ENCODE data around the gene DIDO1.

DIDO1 gene

GRCh38 chr20:62941792-62942191, 15.5 kb upstream of the DIDO1 start:
- H3K9me3 Mint-ChIP-seq, result no peaks in the 10 kb centered on the region
- peaks cover 57% of the 10 kb centered on the region for H3K36me3 Mint-ChIP-seq (ENCODE audit: low read depth)
- H3K27me3 Mint-ChIP-seq (ENCODE audit: low read depth, poor library complexity), result peaks cover 4% of the 10 kb centered on the region
- H3K4me1 Mint-ChIP-seq, result peaks cover 28% of the 10 kb centered on the region
- H3K27ac Mint-ChIP-seq, result no peak overlapping the region
- DNase-seq, result no peak
- TF ChIP-seq CTCF (IDR thresholded peaks at IDR 0.05), result no peak
- H3K4me3 Mint-ChIP-seq, result no peak overlapping the region

DNA sequence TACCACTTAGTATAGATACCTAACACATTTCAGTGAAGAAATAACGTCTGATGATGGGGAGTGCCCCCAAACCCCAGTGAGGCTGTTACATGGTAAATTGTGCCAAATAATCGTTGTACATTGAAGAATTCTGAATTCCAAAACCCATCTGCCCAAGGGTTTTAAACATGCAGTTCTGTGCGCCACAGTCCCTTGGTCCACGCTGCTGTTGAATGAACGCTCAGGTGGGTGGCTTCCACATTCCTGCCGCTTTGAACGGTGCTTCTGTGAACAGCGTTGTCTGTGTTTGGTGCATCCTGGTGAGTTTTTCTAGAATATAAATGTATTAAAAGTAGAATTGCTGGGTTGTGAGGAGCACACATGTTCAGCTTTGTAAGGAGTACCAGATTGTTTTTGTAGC, 14.6 kb upstream of the DIDO1 start:
- H3K9me3 Mint-ChIP-seq, result no peaks in the 10 kb centered on the region
- peaks cover 4% of the 10 kb centered on the region for H3K27me3 Mint-ChIP-seq (ENCODE audit: low read depth, poor library complexity)
- DNase-seq, result no peak
- H3K4me3 Mint-ChIP-seq, result peak overlapping the region; percentile 28
- H3K27ac Mint-ChIP-seq, result no peak overlapping the region
- TF ChIP-seq CTCF (IDR thresholded peaks at IDR 0.05), result no peak
- peaks cover 30% of the 10 kb centered on the region for H3K4me1 Mint-ChIP-seq
- peaks cover 48% of the 10 kb centered on the region for H3K36me3 Mint-ChIP-seq (ENCODE audit: low read depth)

GRCh38 chr20:62938105-62938888, 12.0 kb upstream of the DIDO1 start, which contains the start of gene GID8:
Gene GID8 (plus strand): TSS chr20:62938147. CDS start chr20:62941503, 3,356 bp downstream.
- peaks cover 31% of the 10 kb centered on the region for H3K4me1 Mint-ChIP-seq
- peak within 1 kb of the TSS; percentile 99 for H3K27ac Mint-ChIP-seq
- H3K36me3 Mint-ChIP-seq (ENCODE audit: low read depth), result peaks cover 26% of the 10 kb centered on the region
- H3K4me3 Mint-ChIP-seq, result peak within 1 kb of the TSS; percentile 100
- TF ChIP-seq CTCF (IDR thresholded peaks at IDR 0.05), result no peak
- H3K9me3 Mint-ChIP-seq, result no peaks in the 10 kb centered on the region
- H3K27me3 Mint-ChIP-seq (ENCODE audit: low read depth, poor library complexity), result peaks cover 4% of the 10 kb centered on the region
- no peak for DNase-seq

DNA sequence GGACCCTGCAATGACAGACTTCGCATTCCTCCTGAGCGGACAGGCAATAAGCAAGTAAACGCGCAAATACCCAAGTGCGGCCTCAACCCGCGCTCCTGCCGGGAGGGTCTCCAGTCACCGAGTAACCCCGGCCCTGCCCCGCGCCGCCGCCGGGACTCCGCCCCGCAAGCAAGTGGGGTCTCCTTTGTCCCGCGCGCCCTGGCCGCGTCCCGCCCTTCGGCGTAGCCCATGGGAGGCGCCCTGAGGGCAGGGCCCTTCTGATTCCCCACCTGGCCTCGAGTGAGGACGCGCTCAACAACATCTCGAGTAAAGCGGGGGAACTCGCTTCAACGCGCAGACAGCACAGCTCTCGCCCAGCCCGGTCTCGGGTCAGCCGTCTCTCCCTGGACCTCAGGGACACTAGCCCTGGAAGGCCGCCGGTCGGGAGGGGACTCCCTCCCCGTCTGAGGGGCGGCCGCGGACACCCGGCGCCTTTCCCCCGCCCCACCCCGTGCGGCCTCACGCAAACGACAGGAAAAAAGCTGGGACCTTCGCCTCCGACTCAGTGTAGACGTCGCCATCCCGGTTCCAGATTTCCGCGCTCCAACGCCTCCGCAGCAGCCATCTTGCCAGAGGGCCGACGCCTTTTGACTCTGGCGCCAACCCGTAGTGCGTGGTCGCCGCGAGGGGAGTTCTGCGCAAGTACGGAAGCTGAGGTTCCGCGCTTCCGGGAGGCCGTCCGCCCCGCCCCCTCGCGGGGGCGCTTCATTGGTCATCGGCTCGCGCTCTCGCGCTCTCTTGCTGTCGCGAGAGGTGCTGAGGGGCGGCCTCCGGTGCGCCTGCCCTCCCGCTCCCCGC, 11.2 kb upstream of the DIDO1 start:
- H3K27me3 Mint-ChIP-seq (ENCODE audit: low read depth, poor library complexity), result peaks cover 4% of the 10 kb centered on the region
- peak; percentile 97 for DNase-seq
- H3K27ac Mint-ChIP-seq, result peak overlapping the region; percentile 99
- TF ChIP-seq CTCF (IDR thresholded peaks at IDR 0.05), result no peak
- peaks cover 39% of the 10 kb centered on the region for H3K4me1 Mint-ChIP-seq
- H3K9me3 Mint-ChIP-seq, result no peaks in the 10 kb centered on the region
- H3K4me3 Mint-ChIP-seq, result no peak overlapping the region
- peaks cover 26% of the 10 kb centered on the region for H3K36me3 Mint-ChIP-seq (ENCODE audit: low read depth)

- Mint-ChIP-seq H3K4me3 (no peak overlapping the region), H3K4me1 (peaks cover 37% of the 10 kb centered on the region), H3K36me3 (ENCODE audit: low read depth) (peaks cover 15% of the 10 kb centered on the region), H3K27ac (no peak overlapping the region), H3K9me3 (no peaks in the 10 kb centered on the region), H3K27me3 (ENCODE audit: low read depth, poor library complexity) (peaks cover 4% of the 10 kb centered on the region)
- no peak for DNase-seq
- TF ChIP-seq CTCF (IDR thresholded peaks at IDR 0.05), result no peak
These were observed 9.8 kb upstream of the DIDO1 start for GRCh38 chr20:62935968-62936585.

All from nephron progenitor cell (in vitro differentiated cells).